ENCODE data around the gene C1orf35. TPM values are rescaled to one million over a fixed set of nuclear protein-coding genes. Genes with fewer than 3 reads are reported as not detected.

C1orf35 gene
- total RNA-seq: 10.3 TPM

DNA sequence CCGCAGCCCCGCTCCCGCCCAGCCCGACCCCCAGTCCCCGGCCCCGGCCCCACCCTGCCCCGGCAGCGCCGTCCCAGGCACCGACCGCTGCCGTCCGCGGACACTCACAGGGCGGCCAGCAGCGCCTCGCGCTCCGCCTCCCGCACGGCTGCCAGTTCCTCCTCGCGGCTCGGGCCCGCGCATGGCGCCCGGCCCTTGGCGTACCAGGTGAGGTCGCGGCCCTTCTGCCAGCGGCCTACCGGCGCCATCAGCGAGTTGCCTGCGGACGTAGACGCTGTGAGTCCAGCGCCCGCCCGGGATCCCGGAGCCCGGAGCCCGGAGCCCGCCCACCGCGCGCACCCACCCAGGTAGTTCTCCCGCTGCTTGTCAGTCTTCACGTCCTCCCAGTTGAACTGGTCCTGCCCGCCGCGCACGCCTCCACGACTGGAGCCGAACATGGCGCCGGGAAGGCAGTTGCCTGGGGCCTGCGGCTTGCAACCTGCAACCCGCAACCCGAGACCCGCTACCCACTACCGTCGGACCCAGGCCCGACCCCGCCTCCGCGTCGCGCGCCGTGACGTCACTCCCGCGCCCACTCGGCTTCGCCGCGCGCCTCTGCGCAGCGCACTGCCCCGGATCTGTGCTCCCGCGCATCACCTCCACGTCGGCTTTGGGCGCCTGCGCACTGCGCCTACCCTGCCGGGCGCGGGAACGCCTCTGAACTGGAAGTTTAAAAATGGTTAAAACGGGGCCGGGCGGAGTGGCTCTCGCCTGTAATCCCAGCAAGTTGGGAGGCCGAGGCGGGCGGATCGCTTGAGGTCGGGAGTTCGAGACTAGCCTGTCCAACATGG lies at the start of gene C1orf35:
Gene C1orf35 (minus strand): TSS at position 535 of the 830 bp plus-strand sequence. CDS start 98 bp downstream, at position 437.

DNA sequence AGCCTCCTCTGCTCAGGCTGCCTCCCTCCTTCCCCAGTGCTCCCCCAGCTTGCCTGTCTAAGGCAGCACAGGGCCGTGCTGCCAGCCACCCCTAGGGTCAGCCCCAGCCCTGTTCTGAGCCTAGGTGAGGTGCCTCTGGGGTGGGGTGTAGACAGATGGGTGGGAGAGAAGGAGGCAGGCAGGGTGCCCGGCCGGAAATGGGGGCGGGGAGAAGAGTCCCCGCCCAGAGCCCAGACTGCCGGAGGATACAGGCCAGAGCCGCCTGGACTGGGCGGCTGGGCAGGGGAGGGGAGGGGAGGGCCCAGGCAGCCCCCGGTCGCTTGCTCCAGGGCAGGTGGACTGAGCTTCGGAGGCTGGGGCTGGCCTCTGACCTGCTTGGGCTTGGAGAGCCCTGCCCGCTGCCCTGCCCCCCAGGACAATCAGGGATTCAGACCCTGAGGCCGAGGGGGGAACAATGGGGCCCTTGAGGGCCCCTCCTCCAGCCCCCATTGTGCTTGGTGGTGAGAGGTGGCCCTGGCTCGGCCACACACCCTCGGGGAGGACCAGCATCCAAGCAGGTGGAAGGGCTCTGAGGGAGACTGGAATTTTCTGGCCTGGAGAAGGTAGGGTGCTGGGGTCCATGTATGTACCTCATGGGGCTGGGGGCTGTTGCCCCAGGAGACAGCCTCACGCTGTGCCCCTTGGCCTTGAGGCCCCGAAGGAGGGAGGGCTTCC lies 46.4 kb upstream of the C1orf35 start, which contains the start of gene GJC2:
Gene GJC2 (plus strand): TSS at position 525 of the 714 bp plus-strand sequence. CDS start 7,829 bp downstream, outside the sequence.

GRCh38 chr1:228139931-228140723 lies 37.0 kb upstream of the C1orf35 start, which contains the start of gene GUK1:
TSS of gene GUK1 (plus strand) at chr1:228140279. CDS start at chr1:228140303, 24 bp downstream.

DNA sequence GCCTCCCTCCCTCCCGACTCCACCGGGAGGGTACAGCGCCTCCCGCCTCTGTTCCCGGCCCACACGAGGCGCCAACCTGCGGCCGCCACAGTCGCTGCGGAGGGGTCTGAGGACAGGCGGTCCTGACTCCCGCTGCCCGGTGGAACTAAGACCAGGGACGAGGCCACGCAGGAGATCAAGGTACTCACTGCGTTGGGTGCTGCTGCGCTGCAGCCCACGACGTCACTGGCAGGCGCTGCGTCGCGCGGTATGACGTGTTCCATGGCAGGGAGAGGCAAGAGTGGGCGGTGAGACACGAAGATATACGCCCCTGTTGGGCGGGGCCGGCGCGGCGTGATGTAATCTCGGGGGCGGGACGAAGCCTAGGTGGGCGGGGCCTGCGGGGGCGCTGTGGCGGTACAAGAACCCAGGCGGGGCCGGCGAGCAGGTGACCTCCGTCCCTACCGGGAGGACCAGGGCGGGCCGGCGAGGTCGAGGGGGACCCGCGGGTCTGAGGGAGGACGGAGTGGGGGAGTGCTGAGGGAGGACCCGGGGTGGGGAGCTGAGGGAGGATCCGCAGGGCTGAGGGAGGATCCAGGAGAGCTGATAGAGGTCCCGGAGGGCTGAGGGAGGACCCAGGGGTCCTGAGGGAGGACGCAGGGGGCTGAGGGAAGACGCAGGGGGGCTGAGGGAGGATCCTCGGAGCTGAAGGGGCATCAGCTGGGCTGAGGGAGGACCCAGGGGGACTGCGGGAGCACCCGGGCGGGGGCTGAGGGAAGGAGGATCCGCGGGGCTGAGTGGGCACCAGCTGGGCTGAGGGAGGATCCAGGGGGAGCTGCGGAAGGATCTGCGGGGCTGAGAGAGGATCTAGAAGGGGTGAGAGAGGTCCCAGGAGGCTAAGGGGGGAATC lies 6.2 kb upstream of the C1orf35 start, which contains the start of gene MRPL55:
Gene MRPL55 (minus strand): TSS at position 227 of the 889 bp plus-strand sequence. CDS start 1,039 bp downstream, outside the sequence.

DNA sequence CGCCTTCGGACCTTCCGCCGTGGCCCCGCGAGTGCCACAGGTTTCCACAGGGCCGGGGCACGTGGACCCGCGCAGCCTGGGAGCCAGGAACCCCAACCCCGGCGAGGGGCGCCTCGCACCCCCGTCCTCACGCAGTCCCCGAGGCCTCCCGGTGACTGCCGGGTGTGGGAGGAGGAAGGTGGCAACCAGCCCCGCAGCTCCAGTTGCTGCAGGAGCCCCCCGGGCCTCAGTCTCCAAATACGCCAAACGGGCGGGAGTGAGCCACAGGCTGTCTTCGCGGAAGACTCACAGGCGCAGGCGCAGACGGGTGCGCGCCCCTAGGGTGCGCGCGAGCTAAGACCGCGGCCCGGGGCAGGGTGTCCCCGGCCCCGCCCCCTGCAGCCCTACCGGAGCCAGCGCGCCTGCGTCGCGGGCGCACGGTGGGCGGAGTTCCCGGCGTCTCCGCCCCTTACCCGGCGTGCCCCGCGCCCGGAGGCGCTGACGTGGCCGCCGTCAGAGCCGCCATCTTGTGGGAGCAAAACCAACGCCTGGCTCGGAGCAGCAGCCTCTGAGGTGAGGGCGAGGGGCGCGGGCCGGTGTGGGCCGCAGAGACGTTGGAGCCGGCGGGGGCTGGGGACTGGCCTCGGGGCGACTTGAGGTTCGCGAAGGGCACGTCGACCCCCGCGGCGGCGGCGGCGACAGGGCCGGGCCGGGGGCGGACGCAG lies 20.8 kb downstream of the C1orf35 start, which contains the start of gene ARF1:
Gene ARF1 (plus strand): TSS at position 495 of the 704 bp plus-strand sequence. CDS start 14,407 bp downstream, outside the sequence.

Small RNA genes within 50 kb of the gene (small RNA-seq; reads per million reads assigned to genes)
- not detected for gene AL359510.1 (ENCODE audit: low replicate concordance)

Other genes starting within 250 kb of the C1orf35 start
- gene WNT9A, start 155.4 kb downstream of the C1orf35 start, total RNA-seq: 2.8 TPM
- gene WNT3A, start 96.3 kb downstream of the C1orf35 start, total RNA-seq: not detected
- 107 TPM for gene ARF1, start 20.6 kb downstream of the C1orf35 start, total RNA-seq
- 36.0 TPM for gene MRPL55, start 6.0 kb upstream of the C1orf35 start, total RNA-seq
- 116 TPM for gene GUK1, start 37.0 kb upstream of the C1orf35 start, total RNA-seq
- gene GJC2, start 46.6 kb upstream of the C1orf35 start, total RNA-seq: 1.3 TPM
- gene IBA57, start 62.5 kb upstream of the C1orf35 start, total RNA-seq: 6.9 TPM
- gene OBSCN, start 104.7 kb upstream of the C1orf35 start, total RNA-seq: 124 TPM